Smooth muscle cell (in vitro differentiated cells): ENCODE data around the gene SCAND1. TPM values are rescaled to one million over a fixed set of nuclear protein-coding genes. Genes with fewer than 3 reads are reported as not detected.

Experiments used
- DNase-seq: peaks from one replicate; lab custom pipeline; 2025; ENCODE audit not compliant: unreplicated experiment; lab: John Stamatoyannopoulos, UW
- H2AFZ ChIP-seq: fragments of 200-600 bp; sonication (generic); 2 replicates; pipeline ENCODE4 v1.6.0; 2016; ENCODE audit warnings: antibody characterized with exemption, low read depth, mild to moderate bottlenecking
- H3F3A ChIP-seq: fragments of 200-600 bp; sonication (generic); 2 replicates; pipeline ENCODE4 v1.6.0; 2017; ENCODE audit warnings: antibody characterized with exemption, low read depth
- H3K27ac ChIP-seq: fragments of 200-600 bp; sonication (generic); 2 replicates; pipeline ENCODE4 v1.5.1; 2016; ENCODE audit warnings: low read depth, mild to moderate bottlenecking
- H3K27me3 ChIP-seq: fragments of 200-600 bp; sonication (generic); 2 replicates; pipeline ENCODE4 v1.6.1; 2016; ENCODE audit warnings: low read depth, mild to moderate bottlenecking
- H3K36me3 ChIP-seq: fragments of 200-600 bp; sonication (generic); 2 replicates; pipeline ENCODE4 v1.5.1; 2016; ENCODE audit warnings: low read depth
- H3K4me1 ChIP-seq: fragments of 200-600 bp; sonication (generic); 2 replicates; pipeline ENCODE4 v1.5.1; 2016; ENCODE audit warnings: low read depth
- H3K4me2 ChIP-seq: fragments of 200-600 bp; sonication (generic); 2 replicates; pipeline ENCODE4 v1.6.0; 2016; ENCODE audit warnings: mild to moderate bottlenecking
- H3K4me3 ChIP-seq: fragments of 200-600 bp; sonication (generic); 2 replicates; pipeline ENCODE4 v1.5.1; 2016; ENCODE audit warnings: mild to moderate bottlenecking
- H3K79me2 ChIP-seq: fragments of 200-600 bp; sonication (generic); 2 replicates; pipeline ENCODE4 v1.6.0; 2016; ENCODE audit warnings: low read depth, mild to moderate bottlenecking
- H3K9ac ChIP-seq: fragments of 200-600 bp; sonication (generic); 2 replicates; pipeline ENCODE4 v1.6.0; 2016; ENCODE audit warnings: low read depth
- H3K9me3 ChIP-seq: fragments of 200-600 bp; sonication (generic); replicated peaks from 2 replicates; pipeline ENCODE4 v1.5.1; 2016; ENCODE audit warnings: low read depth
- H4K20me1 ChIP-seq: fragments of 200-600 bp; sonication (generic); 2 replicates; pipeline ENCODE4 v1.6.0; 2016; ENCODE audit warnings: low read depth
- CTCF ChIP-seq: fragments of 200-600 bp; sonication (generic); IDR thresholded peaks from 2 replicates; pipeline ENCODE4 v1.5.1; 2017; ENCODE audit warnings: borderline replicate concordance, mild to moderate bottlenecking, antibody characterized with exemption; ENCODE audit not compliant: insufficient read depth, poor library complexity, severe bottlenecking
- WGBS: methylation state at CpG from one replicate; pipeline ENCODE4 v1.1.7; 2016; ENCODE audit warnings: low lambda C conversion rate; 5-methylcytosine and 5-hydroxymethylcytosine counted together
- polyA plus RNA-seq: library from polyadenylated mRNA; unstranded; fragments of >200 nt; fragmentation: Nextera tagmentation; extraction: Ambion mirVana; gene quantifications from 2 replicates; pipeline ENCODE4 v1.2.1, GENCODE V29; 2016
- total RNA-seq: library from RNA; depleted of rRNA; stranded (reverse); fragments of >200 nt; gene quantifications from 2 replicates; pipeline ENCODE4 v1.2.3, GENCODE V29; 2014

The SCAND1 gene
- total and polyA plus RNA-seq, 2 experiments from 2014 or later, result 26.7 to 128 TPM

DNA sequence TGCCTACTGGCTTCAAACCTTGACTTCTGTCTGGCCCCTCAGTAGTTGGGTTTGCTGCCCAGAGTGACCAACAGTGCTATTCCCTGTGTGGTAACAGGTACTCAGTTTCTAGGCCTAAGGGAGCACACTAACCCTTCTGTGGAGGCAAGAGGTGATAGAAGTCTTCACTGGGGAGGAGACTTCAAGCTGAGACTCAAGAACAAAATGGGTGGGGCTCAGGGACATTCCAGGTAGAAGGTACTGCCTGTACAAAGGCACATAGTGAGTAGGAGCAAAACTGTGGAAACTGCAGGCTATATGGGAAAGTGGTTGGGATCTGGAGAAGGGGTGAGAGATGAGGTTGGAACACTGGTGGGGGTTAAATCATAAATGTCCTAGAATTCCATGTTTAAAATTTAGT is 2.3 kb upstream of the SCAND1 start:
- H3K27ac ChIP-seq, result no peak overlapping the region
- peaks cover 13% of the 10 kb centered on the region for H3F3A ChIP-seq
- H3K4me3 ChIP-seq, result no peak overlapping the region
- no peaks in the 10 kb centered on the region for H3K36me3 ChIP-seq
- no peak overlapping the region for H3K9ac ChIP-seq
- peaks cover 17% of the 10 kb centered on the region for H3K4me1 ChIP-seq
- H3K79me2 ChIP-seq, result peaks cover 20% of the 10 kb centered on the region
- no peak overlapping the region for H3K4me2 ChIP-seq
- no peaks in the 10 kb centered on the region for H3K9me3 ChIP-seq
- TF ChIP-seq CTCF, result no peak
- peaks cover 16% of the 10 kb centered on the region for H4K20me1 ChIP-seq
- no peak for DNase-seq
- H3K27me3 ChIP-seq, result no peaks in the 10 kb centered on the region
- H2AFZ ChIP-seq, result no peak overlapping the region

DNA sequence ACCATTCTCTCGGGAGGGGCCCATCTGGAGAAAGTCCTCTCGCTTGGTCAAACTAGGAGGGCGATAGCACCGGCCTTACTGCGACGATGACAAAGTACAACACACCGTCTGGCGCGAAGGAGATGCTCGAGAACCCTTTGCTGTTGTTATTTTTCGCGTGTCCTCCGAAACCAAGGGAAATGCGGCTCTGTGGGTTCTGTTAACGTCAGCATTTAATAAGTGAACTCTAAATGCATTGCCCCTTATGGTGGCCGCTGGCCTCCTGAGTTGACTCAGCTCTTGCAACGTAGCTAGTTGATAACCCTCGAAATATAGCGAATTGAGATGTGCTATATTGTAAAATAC is 577 bp upstream of the SCAND1 start:
- Histone ChIP-seq H3K9ac (peak overlapping the region; percentile 87), H3K27ac (peak overlapping the region; percentile 97), H2AFZ (peak overlapping the region; percentile 81), H3K79me2 (peaks cover 21% of the 10 kb centered on the region), H3K27me3 (no peaks in the 10 kb centered on the region), H3K4me1 (peaks cover 17% of the 10 kb centered on the region), H3F3A (peaks cover 13% of the 10 kb centered on the region), H3K36me3 (no peaks in the 10 kb centered on the region), H3K4me2 (peak overlapping the region; percentile 87), H4K20me1 (peaks cover 16% of the 10 kb centered on the region), H3K4me3 (peak overlapping the region; percentile 84), H3K9me3 (no peaks in the 10 kb centered on the region)
- no peak for DNase-seq
- no peak for TF ChIP-seq CTCF
- WGBS, result 2% methylated on average over 19 of the region's 19 CpGs

- WGBS, result 2% methylated on average over 65 of the region's 65 CpGs
- peaks cover 16% of the 10 kb centered on the region for H4K20me1 ChIP-seq
Observed at GRCh38 chr20:35953387-35954199, 709 bp downstream of the SCAND1 start.

More at GRCh38 chr20:35953387-35954199, 709 bp downstream of the SCAND1 start:
- Histone ChIP-seq H3F3A (peaks cover 16% of the 10 kb centered on the region), H3K27ac (peak overlapping the region; percentile 97), H3K4me1 (peaks cover 17% of the 10 kb centered on the region), H3K36me3 (no peaks in the 10 kb centered on the region), H2AFZ (peak overlapping the region; percentile 58), H3K9me3 (no peaks in the 10 kb centered on the region), H3K4me3 (peak overlapping the region; percentile 84), H3K9ac (peak overlapping the region; percentile 98), H3K4me2 (peak overlapping the region; percentile 88), H3K27me3 (no peaks in the 10 kb centered on the region), H3K79me2 (peaks cover 21% of the 10 kb centered on the region)
- TF ChIP-seq CTCF, result no peak
- DNase-seq, result peak; percentile 66
